ENCODE measurements around the gene MAPRE2. TPM values are rescaled to one million over a fixed set of nuclear protein-coding genes. Genes with fewer than 3 reads are reported as not detected.
"Not testable (repeated sequence)": the region's sequence is repeated elsewhere in the genome, so short reads cannot be mapped to it uniquely, and the experiment has no call there.

MAPRE2 gene
- total and polyA plus RNA-seq, 9 donors: 16.2 to 59.9 (median 27.8) TPM

DNA sequence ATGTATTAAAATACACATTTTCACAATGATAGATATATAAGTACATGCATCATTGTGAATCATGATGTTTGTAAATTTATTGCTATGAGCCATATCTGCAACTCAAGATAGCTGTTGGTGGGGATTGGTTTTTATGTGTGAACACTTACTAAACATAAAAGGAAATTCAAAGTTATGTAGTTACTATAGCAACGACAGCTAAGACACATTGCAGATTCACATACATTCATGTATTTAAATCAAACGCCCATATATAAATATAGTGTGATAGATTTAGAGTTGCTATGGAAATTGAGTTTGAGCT is 65.6 kb downstream of the MAPRE2 start:
- WGBS, 3 donors: 81 to 88% (median 82%) methylated on average over 2 of the region's 2 CpGs
- TF ChIP-seq POLR2A (IDR thresholded peaks at IDR 0.05) (no peak), EP300 (IDR thresholded peaks at IDR 0.05) (no peak)
- TF ChIP-seq, protein P1, sequence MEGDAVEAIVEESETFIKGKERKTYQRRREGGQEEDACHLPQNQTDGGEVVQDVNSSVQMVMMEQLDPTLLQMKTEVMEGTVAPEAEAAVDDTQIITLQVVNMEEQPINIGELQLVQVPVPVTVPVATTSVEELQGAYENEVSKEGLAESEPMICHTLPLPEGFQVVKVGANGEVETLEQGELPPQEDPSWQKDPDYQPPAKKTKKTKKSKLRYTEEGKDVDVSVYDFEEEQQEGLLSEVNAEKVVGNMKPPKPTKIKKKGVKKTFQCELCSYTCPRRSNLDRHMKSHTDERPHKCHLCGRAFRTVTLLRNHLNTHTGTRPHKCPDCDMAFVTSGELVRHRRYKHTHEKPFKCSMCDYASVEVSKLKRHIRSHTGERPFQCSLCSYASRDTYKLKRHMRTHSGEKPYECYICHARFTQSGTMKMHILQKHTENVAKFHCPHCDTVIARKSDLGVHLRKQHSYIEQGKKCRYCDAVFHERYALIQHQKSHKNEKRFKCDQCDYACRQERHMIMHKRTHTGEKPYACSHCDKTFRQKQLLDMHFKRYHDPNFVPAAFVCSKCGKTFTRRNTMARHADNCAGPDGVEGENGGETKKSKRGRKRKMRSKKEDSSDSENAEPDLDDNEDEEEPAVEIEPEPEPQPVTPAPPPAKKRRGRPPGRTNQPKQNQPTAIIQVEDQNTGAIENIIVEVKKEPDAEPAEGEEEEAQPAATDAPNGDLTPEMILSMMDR (IDR thresholded peaks at IDR 0.05): no peak

DNA sequence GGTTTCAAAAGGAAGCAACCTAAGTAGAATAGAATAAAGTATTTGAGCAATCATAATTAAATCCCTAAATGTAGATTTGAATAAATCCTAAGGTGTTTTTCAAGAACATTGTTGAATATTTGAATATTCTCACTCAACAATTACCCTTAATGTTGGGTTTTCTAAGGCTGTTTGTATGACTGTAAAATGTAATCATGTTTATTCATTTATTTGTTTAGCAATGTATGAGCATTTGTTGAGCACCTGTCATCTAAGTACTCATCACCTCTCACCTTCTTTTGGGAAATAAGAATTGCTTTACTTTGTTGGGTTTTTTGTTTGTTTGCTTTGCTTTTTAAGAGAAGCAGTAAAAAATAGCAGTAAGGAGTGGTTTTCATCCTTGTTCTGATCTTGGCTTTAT is 66.0 kb downstream of the MAPRE2 start:
- Histone ChIP-seq H3K4me1 (ENCODE audit: insufficient read depth) (no peaks in the 10 kb centered on the region), H3K27me3 (no peaks in the 10 kb centered on the region), H3K9me3 (no peaks in the 10 kb centered on the region), H3K36me3 (no peaks in the 10 kb centered on the region), H3K27ac (no peak overlapping the region), H3K4me3 (no peak overlapping the region)
- intact Hi-C loops (cut with DNase I): no loop called here
- no peak for DNase-seq
- no peak for TF ChIP-seq POLR2A (IDR thresholded peaks at IDR 0.05)
- TF ChIP-seq EP300 (IDR thresholded peaks at IDR 0.05): no peak
- TF ChIP-seq, protein P1 (IDR thresholded peaks at IDR 0.05): no peak

More for the DNA sequence above, 65.6 kb downstream of the MAPRE2 start:
- Histone ChIP-seq H3K4me3 (no peak overlapping the region), H3K27me3 (no peaks in the 10 kb centered on the region), H3K36me3 (no peaks in the 10 kb centered on the region), H3K4me1 (ENCODE audit: insufficient read depth) (no peaks in the 10 kb centered on the region), H3K9me3 (no peaks in the 10 kb centered on the region), H3K27ac (no peak overlapping the region)
- DNase-seq: no peak
- intact Hi-C loops (cut with DNase I): no loop called here

DNA sequence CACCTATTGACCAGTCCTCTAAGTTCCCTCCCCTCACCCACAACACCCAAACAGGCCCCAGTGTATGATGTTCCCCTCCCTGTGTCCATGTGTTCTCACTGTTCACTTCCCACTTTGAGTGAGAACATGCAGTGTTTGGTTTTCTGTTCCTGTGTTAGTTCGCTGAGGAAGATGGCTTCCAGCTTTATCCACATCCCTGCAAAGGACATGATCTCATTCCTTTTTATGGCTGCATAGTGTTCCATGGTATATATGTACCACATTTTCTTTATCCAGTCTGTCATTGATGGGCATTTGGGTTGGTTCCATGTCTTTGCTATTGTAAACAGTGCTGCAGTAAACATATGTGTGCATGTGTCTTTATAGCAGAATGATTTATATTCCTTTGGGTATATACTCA is 66.9 kb downstream of the MAPRE2 start:
- DNase-seq; H3K9me3 ChIP-seq; H3K27me3 ChIP-seq; H3K36me3 ChIP-seq; H3K27ac ChIP-seq; H3K4me1 ChIP-seq (ENCODE audit: insufficient read depth); intact Hi-C loops (cut with DNase I); H3K4me3 ChIP-seq: not testable (repeated sequence)
- WGBS, 3 donors: 94 to 98% (median 95%) methylated on average over 1 of the region's 1 CpG

DNA sequence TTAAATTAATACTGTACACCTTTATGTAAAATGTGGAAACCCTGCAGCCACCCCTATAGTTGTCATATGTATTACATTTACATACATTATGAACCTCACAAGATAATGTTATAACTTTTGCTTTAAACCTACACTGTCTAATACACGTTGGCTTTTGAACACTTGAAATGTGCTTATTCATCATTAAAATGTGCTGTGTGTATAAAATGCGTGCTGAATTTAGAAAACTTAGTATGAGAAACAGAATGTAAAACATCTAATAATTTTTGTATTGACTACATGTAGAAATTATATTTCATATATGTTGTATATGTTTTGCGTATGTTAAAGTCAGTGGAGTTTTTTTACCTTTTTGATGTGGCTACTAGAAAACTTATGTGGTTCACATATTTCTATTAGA is 68.8 kb downstream of the MAPRE2 start:
- intact Hi-C loops (cut with DNase I): no loop called here
- TF ChIP-seq, protein P1 (IDR thresholded peaks at IDR 0.05): no peak
- TF ChIP-seq POLR2A (IDR thresholded peaks at IDR 0.05) (no peak), EP300 (IDR thresholded peaks at IDR 0.05) (no peak)
- peak overlapping the region in 1 of 2 donors; percentile 60 for H3K27ac ChIP-seq

DNA sequence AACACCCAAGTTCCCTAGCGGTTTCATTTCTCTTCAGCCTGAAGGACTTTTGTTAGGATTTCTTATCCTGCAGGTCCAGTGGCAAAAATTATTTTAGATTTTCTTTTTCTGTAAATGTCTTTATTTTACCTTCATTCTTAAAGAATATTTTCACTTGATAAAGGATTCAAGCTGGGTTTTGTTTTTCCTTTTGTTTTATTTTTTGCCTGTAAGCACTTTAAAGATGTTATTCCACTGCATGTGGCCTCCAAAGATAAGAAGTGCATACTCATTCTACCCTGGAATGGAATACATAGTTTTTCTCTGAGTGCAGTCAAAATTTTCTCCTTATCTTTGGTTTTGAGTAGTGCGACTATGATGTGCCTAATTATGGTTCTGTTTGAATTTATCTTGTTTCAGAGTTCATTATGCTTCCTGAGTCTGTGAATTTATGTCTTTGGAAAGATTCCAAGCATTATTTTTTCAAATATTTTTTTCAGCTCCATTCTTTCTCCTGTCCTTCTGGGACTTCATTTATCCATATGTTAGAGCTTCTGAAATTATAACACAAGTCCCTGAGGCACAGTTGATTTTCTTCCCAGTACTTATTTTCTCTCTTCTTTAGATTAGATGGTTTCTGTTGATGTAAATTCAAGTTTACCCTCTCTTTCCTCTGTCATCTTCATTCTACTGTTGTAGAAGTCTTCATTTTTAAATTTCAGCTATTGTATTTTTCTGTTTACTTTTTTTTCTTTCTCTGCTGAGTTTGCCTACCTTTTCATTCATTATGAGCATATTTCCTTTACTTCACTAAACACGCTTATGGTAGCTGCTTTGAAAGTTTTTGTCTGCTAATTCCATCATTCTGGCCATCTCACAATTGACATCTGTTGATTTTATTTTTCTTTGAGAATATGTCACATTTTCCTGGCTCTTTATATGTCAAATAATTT is 69.6 kb downstream of the MAPRE2 start:
- Histone ChIP-seq H3K27ac (peak overlapping the region in 1 of 2 donors; percentile 60), H3K4me3 (no peak overlapping the region), H3K36me3 (no peaks in the 10 kb centered on the region), H3K4me1 (ENCODE audit: insufficient read depth) (no peaks in the 10 kb centered on the region), H3K27me3 (no peaks in the 10 kb centered on the region), H3K9me3 (no peaks in the 10 kb centered on the region)
- intact Hi-C loops (cut with DNase I): no loop called here
- WGBS, 3 donors: 36 to 53% (median 38%) methylated on average over 3 of the region's 3 CpGs
- TF ChIP-seq POLR2A (IDR thresholded peaks at IDR 0.05) (no peak), EP300 (IDR thresholded peaks at IDR 0.05) (no peak)
- TF ChIP-seq, protein P1 (IDR thresholded peaks at IDR 0.05): no peak
- DNase-seq: no peak

More for the DNA sequence above, 68.8 kb downstream of the MAPRE2 start:
- H3K36me3 ChIP-seq: no peaks in the 10 kb centered on the region
- WGBS, 3 donors: 74 to 90% (median 77%) methylated on average over 3 of the region's 3 CpGs
- H3K4me3 ChIP-seq: no peak overlapping the region
- H3K9me3 ChIP-seq: no peaks in the 10 kb centered on the region
- no peaks in the 10 kb centered on the region for H3K27me3 ChIP-seq
- no peaks in the 10 kb centered on the region for H3K4me1 ChIP-seq (ENCODE audit: insufficient read depth)
- no peak for DNase-seq
